Activated CD8-positive, alpha-beta T cell treated with anti-CD3 and anti-CD28 coated beads for 36 hours (primary cell): Measurements from ENCODE around the gene FSTL4. TPM values are rescaled to one million over a fixed set of nuclear protein-coding genes. Genes with fewer than 3 reads are reported as not detected.

Source experiments
- ATAC-seq: fragments of 200-7000 bp; cut with Tn5 transposase; one replicate; pipeline ENCODE4 v1.10.0; 2021; ENCODE audit warnings: mild to moderate bottlenecking, moderate library complexity
- CTCF ChIA-PET: fragments of 350-600 bp; sonication (Branson Sonifier 250); formaldehyde crosslinking; loops from one replicate; lab custom pipeline; 2021; ENCODE audit warnings: antibody characterized with exemption; lab: Charles Lee
- POLR2A ChIA-PET: fragments of 350-600 bp; sonication (Branson Sonifier 250); formaldehyde crosslinking; loops from one replicate; lab custom pipeline; 2021; ENCODE audit warnings: antibody characterized with exemption; lab: Charles Lee
- DNase-seq: peaks from one replicate; pipeline ENCODE4 v3.0.0-alpha.2; 2020
- H3K27ac Mint-ChIP-seq: one replicate; pipeline ENCODE4 v1.8.0; 2021; ENCODE audit warnings: mild to moderate bottlenecking, mixed read lengths
- H3K27me3 Mint-ChIP-seq: one replicate; pipeline ENCODE4 v1.8.0; 2021; ENCODE audit warnings: mixed read lengths
- H3K36me3 Mint-ChIP-seq: one replicate; pipeline ENCODE4 v1.8.0; 2021; ENCODE audit warnings: low read depth, mixed read lengths
- H3K4me1 Mint-ChIP-seq: one replicate; pipeline ENCODE4 v1.8.0; 2021; ENCODE audit warnings: low read depth, mixed read lengths
- H3K4me3 Mint-ChIP-seq: one replicate; pipeline ENCODE4 v1.8.0; 2021; ENCODE audit warnings: mild to moderate bottlenecking, moderate library complexity, mixed read lengths
- H3K9me3 Mint-ChIP-seq: one replicate; pipeline ENCODE4 v1.8.0; 2021; ENCODE audit warnings: mixed read lengths
- intact Hi-C: fragments of 100-400 bp; cut with micrococcal nuclease; formaldehyde crosslinking; loops from one replicate; pipeline ENCODE4 v1.10.0; 2022
- total RNA-seq, 2 experiments: library from RNA; stranded (reverse); gene quantifications; one replicate each; pipeline ENCODE4 v1.2.3, GENCODE V29; 2021
- TF ChIP-seq, protein P1 (sequence below): fragments of 200-600 bp; IDR thresholded peaks from one replicate; pipeline ENCODE4 v1.8.0; 2022; ENCODE audit warnings: antibody characterized with exemption, mild to moderate bottlenecking

The FSTL4 gene
- total RNA-seq, 2 experiments from 2014 or later = not detected

DNA sequence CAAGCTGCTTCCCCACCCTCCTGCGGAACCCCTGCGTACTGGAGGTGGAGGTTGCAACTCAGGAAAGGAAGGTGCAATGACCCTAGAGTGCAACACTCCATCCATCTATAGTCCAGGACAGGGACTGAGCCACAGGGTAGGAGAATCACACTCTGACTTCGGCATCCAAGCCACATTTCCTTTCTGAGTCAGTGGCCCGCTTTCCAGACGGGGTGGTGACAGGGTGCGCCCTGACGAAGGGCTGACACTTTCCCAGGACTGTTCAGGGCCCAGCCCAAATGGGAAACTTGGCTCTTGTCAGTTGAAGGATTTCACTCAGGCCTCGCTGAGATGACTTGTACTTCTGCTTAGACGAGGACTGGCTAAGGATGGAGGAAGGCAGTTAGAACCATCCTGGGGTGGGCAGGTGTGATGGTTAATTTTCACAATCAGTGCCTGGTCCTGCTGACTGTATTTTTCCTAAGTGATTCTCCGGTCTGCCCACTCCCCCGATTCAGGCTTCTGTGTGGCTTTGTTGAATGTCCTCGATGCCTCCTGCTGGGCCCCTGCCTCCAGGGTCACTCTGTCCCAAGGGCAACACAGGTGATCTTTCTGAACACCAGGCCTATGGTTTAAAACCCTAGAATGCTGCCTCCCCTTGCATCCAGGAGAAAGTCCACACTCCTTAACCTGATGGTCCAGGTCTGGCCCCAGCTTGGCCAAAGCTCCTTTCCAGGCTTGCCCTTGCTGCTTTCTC, 228.1 kb downstream of the FSTL4 start:
- CTCF ChIA-PET = no interaction called here
- POLR2A ChIA-PET = interaction anchor here (0.5 to 0.6 kb wide), 2 partner anchors 20 to 70 kb away, joined by 3 read pairs; no protein-coding TSS in a partner anchor
- DNase-seq (no peak), ATAC-seq (no peak)
- no peak overlapping the region for H3K4me3 Mint-ChIP-seq
- H3K27me3 Mint-ChIP-seq = peaks cover 13% of the 10 kb centered on the region
- H3K4me1 Mint-ChIP-seq = no peaks in the 10 kb centered on the region
- H3K27ac Mint-ChIP-seq = no peak overlapping the region
- no peaks in the 10 kb centered on the region for H3K9me3 Mint-ChIP-seq
- intact Hi-C loops = no loop called here
- H3K36me3 Mint-ChIP-seq = no peaks in the 10 kb centered on the region
- TF ChIP-seq, protein P1, sequence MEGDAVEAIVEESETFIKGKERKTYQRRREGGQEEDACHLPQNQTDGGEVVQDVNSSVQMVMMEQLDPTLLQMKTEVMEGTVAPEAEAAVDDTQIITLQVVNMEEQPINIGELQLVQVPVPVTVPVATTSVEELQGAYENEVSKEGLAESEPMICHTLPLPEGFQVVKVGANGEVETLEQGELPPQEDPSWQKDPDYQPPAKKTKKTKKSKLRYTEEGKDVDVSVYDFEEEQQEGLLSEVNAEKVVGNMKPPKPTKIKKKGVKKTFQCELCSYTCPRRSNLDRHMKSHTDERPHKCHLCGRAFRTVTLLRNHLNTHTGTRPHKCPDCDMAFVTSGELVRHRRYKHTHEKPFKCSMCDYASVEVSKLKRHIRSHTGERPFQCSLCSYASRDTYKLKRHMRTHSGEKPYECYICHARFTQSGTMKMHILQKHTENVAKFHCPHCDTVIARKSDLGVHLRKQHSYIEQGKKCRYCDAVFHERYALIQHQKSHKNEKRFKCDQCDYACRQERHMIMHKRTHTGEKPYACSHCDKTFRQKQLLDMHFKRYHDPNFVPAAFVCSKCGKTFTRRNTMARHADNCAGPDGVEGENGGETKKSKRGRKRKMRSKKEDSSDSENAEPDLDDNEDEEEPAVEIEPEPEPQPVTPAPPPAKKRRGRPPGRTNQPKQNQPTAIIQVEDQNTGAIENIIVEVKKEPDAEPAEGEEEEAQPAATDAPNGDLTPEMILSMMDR = no peak

DNA sequence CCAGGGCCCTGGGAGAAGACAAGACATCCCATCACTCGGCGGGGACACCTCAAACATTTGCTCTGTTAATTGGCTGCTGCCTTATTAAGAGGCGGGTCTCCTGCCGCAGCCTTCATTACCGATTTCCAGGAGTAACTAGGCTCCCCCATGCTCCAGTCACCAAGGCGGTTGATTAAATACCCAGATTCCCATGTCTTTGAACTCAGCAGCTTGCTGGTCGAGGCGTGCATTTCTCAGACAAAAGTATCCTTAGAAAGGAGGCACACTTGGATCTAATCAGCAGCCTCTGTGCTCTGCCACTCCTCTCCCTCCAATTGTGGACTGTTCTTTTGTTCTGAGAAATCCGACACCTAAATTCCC, 228.8 kb downstream of the FSTL4 start:
- Mint-ChIP-seq H3K4me3 (no peak overlapping the region), H3K27me3 (peaks cover 11% of the 10 kb centered on the region), H3K4me1 (no peaks in the 10 kb centered on the region), H3K36me3 (no peaks in the 10 kb centered on the region), H3K27ac (no peak overlapping the region), H3K9me3 (no peaks in the 10 kb centered on the region)
- intact Hi-C loops = no loop called here
- TF ChIP-seq, protein P1 = no peak
- no peak for ATAC-seq
- ChIA-PET CTCF (no interaction called here), POLR2A (interaction anchor here (0.5 kb wide), 1 partner anchor 71 kb away, joined by 3 read pairs; no protein-coding TSS in a partner anchor)
- no peak for DNase-seq

DNA sequence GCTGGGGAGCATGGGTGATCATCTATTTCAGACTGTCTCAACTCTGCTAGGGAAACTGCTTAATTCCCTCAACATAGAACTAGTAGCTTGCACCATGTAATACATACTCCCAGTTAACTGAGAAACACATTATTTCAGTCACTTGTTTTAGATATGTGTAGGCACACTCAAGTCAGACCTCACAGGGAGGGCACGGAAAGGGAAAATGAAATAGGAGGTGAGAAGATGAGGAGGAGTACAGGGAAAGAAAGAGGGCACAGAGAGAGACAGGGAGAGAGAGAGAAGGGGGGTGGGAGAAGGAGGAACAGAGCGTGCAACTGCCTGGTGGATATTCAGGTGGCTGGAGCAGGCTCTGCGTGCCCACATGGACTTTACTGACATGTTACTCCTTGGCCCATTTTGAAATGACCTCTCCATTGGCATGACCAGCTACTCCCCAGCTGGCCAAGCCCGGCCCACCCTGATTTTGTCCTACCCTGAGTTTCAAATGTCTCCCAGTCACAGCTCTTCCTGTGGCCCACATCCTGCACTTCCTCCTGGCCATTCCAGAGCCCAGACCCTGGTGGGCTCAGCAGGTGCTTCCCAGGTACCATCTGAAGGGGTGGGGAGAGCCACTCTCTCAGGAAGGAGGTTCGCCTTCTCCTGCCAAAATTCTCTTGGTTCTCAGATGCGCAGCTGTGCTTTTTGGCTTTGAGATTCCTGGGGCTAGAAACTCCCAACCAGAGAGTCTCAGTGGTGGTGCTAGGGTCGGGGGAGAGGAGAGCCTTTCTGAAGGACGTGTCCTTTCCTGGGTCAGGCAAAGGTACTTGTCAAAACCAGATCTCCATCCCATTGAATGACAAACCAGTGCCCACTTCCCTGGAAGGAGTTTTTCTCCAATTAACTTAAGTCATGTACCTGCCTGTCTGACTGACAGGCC, 229.4 kb downstream of the FSTL4 start:
- ATAC-seq (no peak), DNase-seq (no peak)
- intact Hi-C loops = no loop called here
- peaks cover 1% of the 10 kb centered on the region for H3K9me3 Mint-ChIP-seq
- CTCF ChIA-PET = no interaction called here
- H3K4me3 Mint-ChIP-seq = no peak overlapping the region
- H3K27me3 Mint-ChIP-seq = peaks cover 12% of the 10 kb centered on the region
- TF ChIP-seq, protein P1 = no peak
- peaks cover under 1% of the 10 kb centered on the region for H3K36me3 Mint-ChIP-seq
- POLR2A ChIA-PET = no interaction called here
- H3K27ac Mint-ChIP-seq = no peak overlapping the region
- H3K4me1 Mint-ChIP-seq = no peaks in the 10 kb centered on the region

DNA sequence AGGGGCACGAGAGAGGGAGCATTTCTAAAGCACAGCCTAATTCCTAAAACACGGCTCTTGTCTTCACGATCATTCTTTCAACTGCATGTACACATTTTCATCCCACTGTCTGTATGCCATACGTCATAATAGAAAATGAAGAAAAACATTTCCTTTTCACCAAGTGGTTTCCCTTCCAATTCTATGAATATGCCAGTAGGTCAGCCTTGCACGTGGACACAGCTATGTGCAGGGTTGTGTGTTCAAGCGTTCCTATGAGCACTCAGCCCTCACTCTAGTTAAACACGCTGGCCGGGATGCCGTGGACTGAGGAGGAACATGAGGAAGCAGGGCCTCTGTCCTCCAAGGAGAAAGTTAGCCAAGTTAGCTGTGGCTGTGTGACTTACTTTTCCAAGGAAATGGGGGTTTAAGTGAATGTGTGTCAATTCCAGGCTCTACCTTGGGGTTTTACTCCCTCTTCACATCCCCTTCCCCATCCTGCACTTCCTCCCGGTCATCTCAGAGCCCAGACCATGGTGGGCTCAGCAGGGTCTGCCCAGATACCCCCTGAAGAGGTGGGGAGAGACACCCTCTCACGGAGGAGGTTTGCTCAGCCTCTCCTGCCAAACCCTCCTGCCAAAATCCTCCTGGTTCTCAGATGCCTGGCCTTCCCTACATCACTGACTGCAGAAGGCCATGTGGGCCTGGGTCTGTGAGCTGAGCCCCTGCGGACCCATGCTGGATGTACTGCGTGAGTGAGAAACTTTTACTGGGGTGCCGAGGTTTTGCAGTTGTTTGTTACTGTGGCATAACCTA, 230.6 kb downstream of the FSTL4 start:
- Mint-ChIP-seq H3K9me3 (peaks cover 13% of the 10 kb centered on the region), H3K36me3 (peaks cover 4% of the 10 kb centered on the region), H3K4me1 (no peaks in the 10 kb centered on the region), H3K27me3 (peaks cover 17% of the 10 kb centered on the region), H3K4me3 (no peak overlapping the region), H3K27ac (no peak overlapping the region)
- intact Hi-C loops = no loop called here
- CTCF ChIA-PET = no interaction called here
- ATAC-seq = no peak
- no peak for DNase-seq
- TF ChIP-seq, protein P1 = no peak
- POLR2A ChIA-PET = interaction anchor here (0.6 kb wide), 1 partner anchor 878 kb away, joined by 3 read pairs; no protein-coding TSS in a partner anchor
